ENCODE data around the gene TMTC2. TPM values are rescaled to one million over a fixed set of nuclear protein-coding genes. Genes with fewer than 3 reads are reported as not detected.

TMTC2 gene
- total RNA-seq, 2 experiments from 2014 or later, result 1.8 to 2.1 TPM

DNA sequence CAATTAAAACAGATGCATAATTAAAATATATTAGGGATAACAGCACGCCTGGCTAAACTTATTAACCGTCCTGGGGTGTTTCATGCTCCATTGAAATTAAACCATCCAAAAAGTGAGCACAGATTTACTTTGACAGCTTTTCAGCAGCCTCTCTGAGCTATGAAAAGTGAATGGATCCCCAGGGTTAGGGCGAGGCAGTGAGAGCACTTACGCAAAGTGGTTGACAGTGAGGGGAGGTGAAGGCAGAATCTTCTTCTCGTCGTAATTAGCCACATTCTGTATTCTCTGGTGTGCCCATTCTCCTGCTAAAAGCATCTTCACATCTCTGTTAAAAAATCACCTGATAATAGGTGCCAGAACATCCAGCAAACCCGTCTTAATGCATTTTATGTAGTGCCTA is 1.9 kb downstream of the TMTC2 start:
- POLR2A ChIA-PET, result no interaction called here
- ATAC-seq (ENCODE audit: poor library complexity) (no peak), DNase-seq (no peak)
- H3K27ac Mint-ChIP-seq, result no peak overlapping the region
- H3K27me3 Mint-ChIP-seq, result no peaks in the 10 kb centered on the region
- Histone ChIP-seq H3K9me3 (ENCODE audit: control insufficient read depth in 1 of 2, insufficient read depth in 1 of 2, low read length in 2 of 2) (no peaks in the 10 kb centered on the region), H3K36me3 (ENCODE audit: insufficient read depth, low read length) (no peaks in the 10 kb centered on the region), H3K4me1 (ENCODE audit: insufficient read depth, low read length) (peaks cover 16% of the 10 kb centered on the region), H3K27me3 (ENCODE audit: control insufficient read depth in 1 of 2, insufficient read depth in 2 of 2, low read length in 2 of 2) (no peaks in the 10 kb centered on the region), H3K27ac (ENCODE audit: low read depth in 1 of 2, low read length in 2 of 2) (no peak overlapping the region), H3K4me3 (ENCODE audit: low read length) (peak overlapping the region; percentile 87)
- peaks cover 13% of the 10 kb centered on the region for H3K4me1 Mint-ChIP-seq (ENCODE audit: low read depth)
- intact Hi-C loops (cut with DNase I, micrococcal nuclease), result loop anchor here (5.0 to 10.0 kb wide), 5 partner anchors 326 to 1816 kb away; partner anchors contain the start of genes CCDC59 (in 1 of the 2) and METTL25 (in 1 of the 2)
- H3K4me3 Mint-ChIP-seq, result peak overlapping the region; percentile 92
- peaks cover 14% of the 10 kb centered on the region for H3K36me3 Mint-ChIP-seq (ENCODE audit: low read depth)
- TF ChIP-seq, protein P1, sequence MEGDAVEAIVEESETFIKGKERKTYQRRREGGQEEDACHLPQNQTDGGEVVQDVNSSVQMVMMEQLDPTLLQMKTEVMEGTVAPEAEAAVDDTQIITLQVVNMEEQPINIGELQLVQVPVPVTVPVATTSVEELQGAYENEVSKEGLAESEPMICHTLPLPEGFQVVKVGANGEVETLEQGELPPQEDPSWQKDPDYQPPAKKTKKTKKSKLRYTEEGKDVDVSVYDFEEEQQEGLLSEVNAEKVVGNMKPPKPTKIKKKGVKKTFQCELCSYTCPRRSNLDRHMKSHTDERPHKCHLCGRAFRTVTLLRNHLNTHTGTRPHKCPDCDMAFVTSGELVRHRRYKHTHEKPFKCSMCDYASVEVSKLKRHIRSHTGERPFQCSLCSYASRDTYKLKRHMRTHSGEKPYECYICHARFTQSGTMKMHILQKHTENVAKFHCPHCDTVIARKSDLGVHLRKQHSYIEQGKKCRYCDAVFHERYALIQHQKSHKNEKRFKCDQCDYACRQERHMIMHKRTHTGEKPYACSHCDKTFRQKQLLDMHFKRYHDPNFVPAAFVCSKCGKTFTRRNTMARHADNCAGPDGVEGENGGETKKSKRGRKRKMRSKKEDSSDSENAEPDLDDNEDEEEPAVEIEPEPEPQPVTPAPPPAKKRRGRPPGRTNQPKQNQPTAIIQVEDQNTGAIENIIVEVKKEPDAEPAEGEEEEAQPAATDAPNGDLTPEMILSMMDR (IDR thresholded peaks at IDR 0.05), result no peak
- CTCF ChIA-PET, result no interaction called here
- H3K9me3 Mint-ChIP-seq, result no peaks in the 10 kb centered on the region

DNA sequence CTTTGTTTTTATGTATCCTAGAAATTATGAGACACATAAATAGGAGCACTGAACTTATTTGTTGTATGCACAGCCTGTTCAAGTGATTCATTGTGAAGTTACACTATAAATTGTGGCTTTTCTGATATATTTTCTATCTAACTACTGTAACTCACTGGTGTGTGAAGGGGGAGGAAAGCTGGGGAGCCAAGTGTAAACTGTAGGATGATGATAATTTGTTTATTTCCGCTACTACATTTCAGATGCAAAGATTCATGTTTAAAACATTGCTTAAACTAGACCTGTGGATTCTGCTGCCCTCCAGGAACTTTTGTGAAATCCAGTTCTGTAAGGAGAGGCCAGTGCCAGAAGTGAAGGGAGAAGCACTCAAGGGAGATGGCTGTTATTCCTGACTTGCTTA is 3.3 kb downstream of the TMTC2 start:
- DNase-seq (no peak), ATAC-seq (ENCODE audit: poor library complexity) (no peak)
- Histone ChIP-seq H3K36me3 (ENCODE audit: insufficient read depth, low read length) (no peaks in the 10 kb centered on the region), H3K9me3 (ENCODE audit: control insufficient read depth in 1 of 2, insufficient read depth in 1 of 2, low read length in 2 of 2) (no peaks in the 10 kb centered on the region), H3K27ac (ENCODE audit: low read depth in 1 of 2, low read length in 2 of 2) (no peak overlapping the region), H3K4me3 (ENCODE audit: low read length) (no peak overlapping the region), H3K4me1 (ENCODE audit: insufficient read depth, low read length) (peaks cover 16% of the 10 kb centered on the region), H3K27me3 (ENCODE audit: control insufficient read depth in 1 of 2, insufficient read depth in 2 of 2, low read length in 2 of 2) (no peaks in the 10 kb centered on the region)
- POLR2A ChIA-PET, result no interaction called here
- TF ChIP-seq, protein P1 (IDR thresholded peaks at IDR 0.05), result no peak
- CTCF ChIA-PET, result no interaction called here
- Mint-ChIP-seq H3K9me3 (no peaks in the 10 kb centered on the region), H3K27ac (no peak overlapping the region), H3K36me3 (ENCODE audit: low read depth) (peaks cover 14% of the 10 kb centered on the region), H3K4me3 (peak overlapping the region; percentile 26), H3K4me1 (ENCODE audit: low read depth) (peaks cover 13% of the 10 kb centered on the region), H3K27me3 (no peaks in the 10 kb centered on the region)
- intact Hi-C loops (cut with DNase I, micrococcal nuclease), result no loop called here

DNA sequence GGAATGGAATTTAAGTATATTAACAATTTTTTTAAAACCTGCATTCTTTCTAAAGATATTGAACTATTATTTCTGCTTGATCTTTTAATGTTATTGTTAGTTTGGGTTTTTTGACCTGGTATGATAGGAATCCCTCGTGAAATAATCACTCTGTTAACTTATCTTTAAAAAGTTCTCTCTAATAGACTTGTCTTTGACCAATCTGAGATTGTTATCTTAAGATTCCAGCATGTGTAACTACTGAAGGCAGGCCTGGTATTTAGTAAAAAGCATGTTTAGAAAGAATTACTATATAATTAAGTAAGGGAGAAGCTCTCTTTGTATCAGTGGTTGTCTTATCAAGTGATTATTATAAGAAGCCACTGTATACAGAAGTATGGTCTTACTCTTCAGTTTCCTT is 4.8 kb downstream of the TMTC2 start:
- ChIA-PET POLR2A (no interaction called here), CTCF (no interaction called here)

More for the DNA sequence above, 4.8 kb downstream of the TMTC2 start:
- ATAC-seq (ENCODE audit: poor library complexity) (no peak), DNase-seq (no peak)
- Histone ChIP-seq H3K36me3 (ENCODE audit: insufficient read depth, low read length) (no peaks in the 10 kb centered on the region), H3K4me1 (ENCODE audit: insufficient read depth, low read length) (peaks cover 13% of the 10 kb centered on the region), H3K27ac (ENCODE audit: low read depth in 1 of 2, low read length in 2 of 2) (no peak overlapping the region), H3K9me3 (ENCODE audit: control insufficient read depth in 1 of 2, insufficient read depth in 1 of 2, low read length in 2 of 2) (no peaks in the 10 kb centered on the region), H3K27me3 (ENCODE audit: control insufficient read depth in 1 of 2, insufficient read depth in 2 of 2, low read length in 2 of 2) (no peaks in the 10 kb centered on the region), H3K4me3 (ENCODE audit: low read length) (no peak overlapping the region)
- TF ChIP-seq, protein P1 (IDR thresholded peaks at IDR 0.05), result no peak
- Mint-ChIP-seq H3K4me1 (ENCODE audit: low read depth) (peaks cover 13% of the 10 kb centered on the region), H3K36me3 (ENCODE audit: low read depth) (peaks cover 9% of the 10 kb centered on the region), H3K27ac (no peak overlapping the region), H3K27me3 (no peaks in the 10 kb centered on the region), H3K9me3 (no peaks in the 10 kb centered on the region), H3K4me3 (no peak overlapping the region)
- intact Hi-C loops (cut with DNase I, micrococcal nuclease), result no loop called here

All from CD4-positive, alpha-beta T cell (primary cell).